ENCODE data around the gene CAPS.

- TF ChIP-seq, protein P1, sequence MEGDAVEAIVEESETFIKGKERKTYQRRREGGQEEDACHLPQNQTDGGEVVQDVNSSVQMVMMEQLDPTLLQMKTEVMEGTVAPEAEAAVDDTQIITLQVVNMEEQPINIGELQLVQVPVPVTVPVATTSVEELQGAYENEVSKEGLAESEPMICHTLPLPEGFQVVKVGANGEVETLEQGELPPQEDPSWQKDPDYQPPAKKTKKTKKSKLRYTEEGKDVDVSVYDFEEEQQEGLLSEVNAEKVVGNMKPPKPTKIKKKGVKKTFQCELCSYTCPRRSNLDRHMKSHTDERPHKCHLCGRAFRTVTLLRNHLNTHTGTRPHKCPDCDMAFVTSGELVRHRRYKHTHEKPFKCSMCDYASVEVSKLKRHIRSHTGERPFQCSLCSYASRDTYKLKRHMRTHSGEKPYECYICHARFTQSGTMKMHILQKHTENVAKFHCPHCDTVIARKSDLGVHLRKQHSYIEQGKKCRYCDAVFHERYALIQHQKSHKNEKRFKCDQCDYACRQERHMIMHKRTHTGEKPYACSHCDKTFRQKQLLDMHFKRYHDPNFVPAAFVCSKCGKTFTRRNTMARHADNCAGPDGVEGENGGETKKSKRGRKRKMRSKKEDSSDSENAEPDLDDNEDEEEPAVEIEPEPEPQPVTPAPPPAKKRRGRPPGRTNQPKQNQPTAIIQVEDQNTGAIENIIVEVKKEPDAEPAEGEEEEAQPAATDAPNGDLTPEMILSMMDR (IDR thresholded peaks at IDR 0.05; ENCODE audit: low read depth, low read length) = no peak
- TF ChIP-seq EZH2phosphoT487 (IDR thresholded peaks at IDR 0.05; ENCODE audit: low read depth) = no peak
Measured at GRCh38 chr19:5893296-5893903, 20.7 kb upstream of the CAPS start.
